ACC112 (cell line): ENCODE results near the gene TMTC1.

Experiments used
- H2AFZ ChIP-seq: fragments of 200-600 bp; sonication (generic); one replicate; pipeline ENCODE4 v1.6.0; 2017; ENCODE audit warnings: antibody characterized with exemption, low read length; ENCODE audit not compliant: unreplicated experiment
- H3K27ac ChIP-seq: fragments of 200-600 bp; sonication (generic); 2 replicates; pipeline ENCODE4 v1.5.1; 2014; ENCODE audit warnings: low read depth, mild to moderate bottlenecking, antibody characterized with exemption, low read length, moderate library complexity
- H3K27me3 ChIP-seq: fragments of 200-600 bp; sonication (generic); 2 replicates; pipeline ENCODE4 v1.6.1; 2014; ENCODE audit warnings: mild to moderate bottlenecking, antibody characterized with exemption, low read length, moderate library complexity, mixed read lengths; ENCODE audit not compliant: insufficient read depth
- H3K36me3 ChIP-seq: fragments of 200-600 bp; sonication (generic); 2 replicates; pipeline ENCODE4 v1.6.1; 2016; ENCODE audit warnings: mild to moderate bottlenecking, antibody characterized with exemption, low read length, moderate library complexity, mixed read lengths; ENCODE audit not compliant: insufficient read depth
- H3K4me1 ChIP-seq: fragments of 200-600 bp; sonication (generic); one replicate; pipeline ENCODE4 v1.6.1; 2016; ENCODE audit warnings: low read length, mixed read lengths; ENCODE audit not compliant: insufficient read depth, unreplicated experiment, control insufficient read depth
- H3K4me3 ChIP-seq: fragments of 200-600 bp; sonication (generic); 2 replicates; pipeline ENCODE4 v1.5.1; 2014; ENCODE audit warnings: mild to moderate bottlenecking, low read depth, low read length
- H3K79me2 ChIP-seq: fragments of 200-600 bp; sonication (generic); one replicate; pipeline ENCODE4 v1.6.0; 2016; ENCODE audit warnings: low read length; ENCODE audit not compliant: control insufficient read depth, unreplicated experiment, insufficient read depth

The TMTC1 gene

GRCh38 chr12:29610473-29611170, 173.1 kb downstream of the TMTC1 start:
- H3K36me3 ChIP-seq: peaks cover 34% of the 10 kb centered on the region
- peaks cover 35% of the 10 kb centered on the region for H3K4me1 ChIP-seq
- no peak overlapping the region for H2AFZ ChIP-seq
- H3K4me3 ChIP-seq: no peak overlapping the region
- peak overlapping the region; percentile 100 for H3K27ac ChIP-seq
- peaks cover 12% of the 10 kb centered on the region for H3K79me2 ChIP-seq
- H3K27me3 ChIP-seq: no peaks in the 10 kb centered on the region

- H3K4me1 ChIP-seq: peaks cover 35% of the 10 kb centered on the region
- peaks cover 25% of the 10 kb centered on the region for H3K36me3 ChIP-seq
- no peak overlapping the region for H2AFZ ChIP-seq
- H3K4me3 ChIP-seq: no peak overlapping the region
- no peaks in the 10 kb centered on the region for H3K27me3 ChIP-seq
- H3K79me2 ChIP-seq: peaks cover 9% of the 10 kb centered on the region
- H3K27ac ChIP-seq: no peak overlapping the region
Measured at GRCh38 chr12:29609431-29610215, 174.1 kb downstream of the TMTC1 start.

- Histone ChIP-seq H3K4me3 (no peak overlapping the region), H3K36me3 (peaks cover 16% of the 10 kb centered on the region), H2AFZ (no peak overlapping the region), H3K27ac (no peak overlapping the region), H3K27me3 (no peaks in the 10 kb centered on the region), H3K4me1 (peaks cover 33% of the 10 kb centered on the region), H3K79me2 (peaks cover 4% of the 10 kb centered on the region)
Measured at GRCh38 chr12:29608581-29608980, 175.2 kb downstream of the TMTC1 start.

GRCh38 chr12:29599381-29599780, 184.4 kb downstream of the TMTC1 start:
- no peaks in the 10 kb centered on the region for H3K27me3 ChIP-seq
- H2AFZ ChIP-seq: no peak overlapping the region
- peak overlapping the region; percentile 73 for H3K27ac ChIP-seq
- H3K79me2 ChIP-seq: no peaks in the 10 kb centered on the region
- H3K36me3 ChIP-seq: peaks cover 11% of the 10 kb centered on the region; the same call in 1 of the 2 replicates
- H3K4me3 ChIP-seq: no peak overlapping the region
- peaks cover 21% of the 10 kb centered on the region for H3K4me1 ChIP-seq

- Histone ChIP-seq H3K79me2 (no peaks in the 10 kb centered on the region), H3K27ac (no peak overlapping the region), H3K27me3 (no peaks in the 10 kb centered on the region), H3K36me3 (peaks cover 12% of the 10 kb centered on the region), H3K4me3 (no peak overlapping the region), H3K4me1 (peaks cover 30% of the 10 kb centered on the region), H2AFZ (no peak overlapping the region)
Measured at GRCh38 chr12:29595071-29595755, 188.5 kb downstream of the TMTC1 start.

- H2AFZ ChIP-seq: no peak overlapping the region
- no peak overlapping the region for H3K4me3 ChIP-seq
- peaks cover 12% of the 10 kb centered on the region for H3K36me3 ChIP-seq
- H3K4me1 ChIP-seq: peaks cover 16% of the 10 kb centered on the region
- no peak overlapping the region for H3K27ac ChIP-seq
- no peaks in the 10 kb centered on the region for H3K27me3 ChIP-seq
- no peaks in the 10 kb centered on the region for H3K79me2 ChIP-seq
Measured at GRCh38 chr12:29593001-29593400, 190.7 kb downstream of the TMTC1 start.

GRCh38 chr12:29591140-29592020, 192.4 kb downstream of the TMTC1 start:
- Histone ChIP-seq H3K36me3 (peaks cover 17% of the 10 kb centered on the region), H2AFZ (no peak overlapping the region), H3K79me2 (no peaks in the 10 kb centered on the region), H3K4me3 (no peak overlapping the region; the same call in 1 of the 2 replicates), H3K4me1 (peaks cover 16% of the 10 kb centered on the region), H3K27ac (peak overlapping the region; percentile 51), H3K27me3 (no peaks in the 10 kb centered on the region)

- H3K4me1 ChIP-seq: peaks cover 16% of the 10 kb centered on the region
- H3K27me3 ChIP-seq: no peaks in the 10 kb centered on the region
- H3K36me3 ChIP-seq: peaks cover 17% of the 10 kb centered on the region
- no peak overlapping the region for H3K4me3 ChIP-seq
- no peak overlapping the region for H2AFZ ChIP-seq
- no peak overlapping the region for H3K27ac ChIP-seq
- no peaks in the 10 kb centered on the region for H3K79me2 ChIP-seq
Measured at GRCh38 chr12:29589851-29590250, 193.9 kb downstream of the TMTC1 start.

GRCh38 chr12:29589286-29589820, 194.4 kb downstream of the TMTC1 start:
- Histone ChIP-seq H3K36me3 (peaks cover 17% of the 10 kb centered on the region), H3K79me2 (no peaks in the 10 kb centered on the region), H3K4me3 (no peak overlapping the region), H3K4me1 (peaks cover 16% of the 10 kb centered on the region), H3K27me3 (no peaks in the 10 kb centered on the region), H3K27ac (no peak overlapping the region), H2AFZ (no peak overlapping the region)
